SKM-1 treated with dmso at 0.1 percent for 144 hours (cell line): ENCODE measurements around the gene PELI1.

Experiments used
- DNase-seq: peaks from one replicate; lab custom pipeline; 2025; ENCODE audit not compliant: unreplicated experiment; lab: John Stamatoyannopoulos, UW

The PELI1 gene

DNA sequence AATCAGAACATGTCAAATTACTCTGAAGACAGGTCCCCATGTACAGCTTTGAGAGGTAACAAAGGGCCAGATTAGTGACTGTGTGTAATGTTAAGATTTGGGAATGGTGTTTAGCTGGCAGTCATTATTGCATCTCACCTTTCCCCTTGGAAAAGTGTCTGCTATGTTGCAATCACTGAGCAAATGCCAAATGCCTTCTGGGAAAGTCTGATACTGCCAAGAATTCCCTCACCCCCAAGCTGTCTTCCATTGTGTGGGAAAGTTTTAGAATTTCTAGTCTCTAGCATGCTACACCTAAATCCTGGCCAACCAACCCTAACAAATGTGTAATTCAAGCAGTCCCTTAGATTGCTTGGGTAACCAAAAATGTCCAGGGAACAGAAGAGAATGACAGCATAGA is 13.6 kb upstream of the PELI1 start:
- no peak for DNase-seq

DNA sequence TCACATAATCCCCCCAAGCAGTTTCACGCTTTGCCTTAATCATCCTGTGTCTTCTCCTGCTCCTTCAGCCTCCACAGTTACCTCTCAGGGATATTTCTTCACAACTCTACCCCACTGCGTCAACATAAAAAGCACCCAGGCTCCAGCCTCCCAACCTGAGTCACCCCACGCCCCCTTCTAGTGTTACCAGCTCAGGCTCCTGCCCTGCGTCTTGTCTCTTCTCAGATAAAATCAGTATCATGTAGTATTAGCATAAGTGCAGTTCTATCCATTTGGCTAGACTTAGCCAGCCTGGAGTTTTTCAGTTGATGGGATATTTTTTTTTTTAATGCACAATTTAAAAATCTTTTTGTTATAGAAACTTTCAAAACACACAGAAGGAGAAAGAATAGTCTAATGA is 9.6 kb upstream of the PELI1 start:
- no peak for DNase-seq

DNA sequence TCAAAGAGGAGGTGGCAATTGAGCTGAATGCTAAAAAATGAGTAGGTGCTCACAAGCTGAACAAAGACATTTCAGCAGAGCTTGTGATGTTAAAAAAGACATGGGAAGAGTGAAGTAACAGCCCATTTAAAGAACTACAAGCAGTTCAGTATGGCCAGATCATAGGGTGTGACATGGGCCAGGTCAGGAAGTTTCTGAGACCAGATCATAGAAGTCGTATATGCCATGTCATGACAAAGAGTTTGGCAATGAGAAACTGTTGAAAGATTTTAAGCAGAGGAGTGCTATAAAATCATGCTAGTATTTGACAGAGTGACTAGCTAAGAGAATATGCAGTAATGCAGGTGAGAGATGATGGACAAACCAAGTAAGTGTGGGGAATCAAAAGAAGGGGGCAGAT is 7.3 kb upstream of the PELI1 start:
- DNase-seq = no peak

DNA sequence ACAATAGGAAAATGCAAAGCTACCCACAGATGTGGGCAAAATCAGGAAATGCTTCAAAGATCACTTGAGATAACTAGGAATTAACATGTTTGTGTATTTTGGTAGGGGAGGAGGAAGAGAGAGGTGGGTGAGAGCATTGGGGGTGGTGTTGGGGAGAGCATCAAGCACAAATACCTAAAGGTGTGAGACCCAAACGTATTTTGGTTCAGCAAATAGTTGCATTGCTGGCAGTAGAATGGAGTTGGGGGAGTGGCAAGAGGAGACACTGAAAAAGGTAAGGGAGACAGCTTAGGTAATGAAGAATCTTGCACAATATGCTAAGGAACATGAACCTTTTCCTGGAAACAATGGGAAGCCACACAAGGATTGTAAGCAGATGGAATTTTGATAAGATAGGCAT is 1.5 kb upstream of the PELI1 start:
- no peak for DNase-seq

DNA sequence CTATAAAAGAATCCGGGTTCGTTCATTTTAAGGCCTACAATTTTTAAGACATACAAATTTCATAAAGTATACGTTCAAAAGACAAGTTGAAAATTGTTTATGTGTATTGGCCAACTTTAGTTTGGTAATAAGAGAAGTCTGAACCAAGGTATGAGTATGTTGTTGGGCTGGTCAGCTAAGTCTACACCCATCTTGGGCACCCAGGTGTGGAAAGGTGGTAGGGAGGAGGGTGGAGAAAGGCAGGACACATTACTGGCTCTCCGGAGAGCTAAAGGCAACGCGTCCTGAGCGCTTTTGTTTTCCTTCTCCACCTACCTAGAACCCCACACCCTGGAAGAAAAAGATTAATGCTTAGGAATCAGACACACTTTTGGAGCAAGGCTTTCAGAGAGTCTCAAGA is 899 bp upstream of the PELI1 start:
- DNase-seq = no peak

DNA sequence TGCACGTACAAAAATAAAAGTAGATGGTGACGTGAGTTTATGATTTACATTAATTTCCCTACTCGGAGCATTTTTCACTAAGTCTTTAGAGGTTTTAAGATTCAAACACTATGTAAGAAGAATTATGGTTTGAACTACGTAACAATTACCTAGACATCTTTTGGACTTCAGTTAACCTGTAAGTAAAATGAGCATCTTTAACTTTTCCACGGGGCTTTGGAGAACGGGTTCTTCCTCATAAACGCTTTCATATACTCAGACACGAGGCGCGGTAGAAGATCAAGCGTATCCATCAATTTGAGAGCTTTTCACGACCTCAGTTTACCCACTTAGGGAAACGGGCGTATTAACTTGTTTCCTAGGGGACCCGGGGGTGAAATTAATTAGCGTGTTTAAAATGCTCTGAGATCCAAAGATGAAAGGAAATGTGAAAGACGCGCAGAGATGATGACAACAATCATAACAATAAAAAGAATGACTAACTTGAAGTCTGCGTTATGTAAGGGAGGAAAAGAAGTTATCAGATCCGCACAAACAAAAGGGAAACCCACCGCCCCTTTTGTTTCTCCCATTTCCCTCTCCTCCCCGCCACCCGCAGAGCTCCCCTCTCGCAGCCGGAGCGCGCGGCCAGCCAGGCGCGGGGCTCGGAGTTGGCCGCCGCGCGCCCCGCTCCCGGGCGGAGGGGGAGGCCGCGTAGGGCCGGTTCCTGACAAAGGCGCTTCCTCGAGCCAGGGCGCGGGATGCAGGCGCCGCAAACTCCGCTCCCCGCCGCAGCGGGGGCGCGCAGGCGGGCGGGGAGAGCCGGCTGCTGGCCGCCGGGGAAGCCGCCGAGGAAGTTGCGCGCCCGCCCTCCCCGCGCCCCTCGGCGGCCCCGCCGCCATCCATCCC is 807 bp downstream of the PELI1 start:
- no peak for DNase-seq

DNA sequence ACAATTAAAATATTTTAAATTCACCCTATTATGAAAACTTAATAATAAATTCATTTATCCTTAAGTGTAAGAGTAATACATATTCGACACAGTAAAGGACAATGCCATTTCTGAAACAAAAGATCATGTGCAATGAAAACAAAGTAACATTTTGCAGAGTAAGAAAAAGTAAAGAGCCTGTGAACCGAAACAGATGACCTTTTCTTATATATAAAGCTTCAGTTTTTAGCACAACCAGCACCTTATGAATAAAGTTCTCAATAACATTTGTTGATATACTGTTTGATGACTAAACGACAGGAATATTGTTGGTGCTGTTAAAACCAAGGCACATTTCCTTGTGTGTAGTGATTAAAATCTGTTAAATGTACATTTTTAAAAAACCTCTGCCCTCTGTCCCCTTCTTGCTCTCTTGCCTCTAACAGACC is 1.5 kb downstream of the PELI1 start:
- no peak for DNase-seq

DNA sequence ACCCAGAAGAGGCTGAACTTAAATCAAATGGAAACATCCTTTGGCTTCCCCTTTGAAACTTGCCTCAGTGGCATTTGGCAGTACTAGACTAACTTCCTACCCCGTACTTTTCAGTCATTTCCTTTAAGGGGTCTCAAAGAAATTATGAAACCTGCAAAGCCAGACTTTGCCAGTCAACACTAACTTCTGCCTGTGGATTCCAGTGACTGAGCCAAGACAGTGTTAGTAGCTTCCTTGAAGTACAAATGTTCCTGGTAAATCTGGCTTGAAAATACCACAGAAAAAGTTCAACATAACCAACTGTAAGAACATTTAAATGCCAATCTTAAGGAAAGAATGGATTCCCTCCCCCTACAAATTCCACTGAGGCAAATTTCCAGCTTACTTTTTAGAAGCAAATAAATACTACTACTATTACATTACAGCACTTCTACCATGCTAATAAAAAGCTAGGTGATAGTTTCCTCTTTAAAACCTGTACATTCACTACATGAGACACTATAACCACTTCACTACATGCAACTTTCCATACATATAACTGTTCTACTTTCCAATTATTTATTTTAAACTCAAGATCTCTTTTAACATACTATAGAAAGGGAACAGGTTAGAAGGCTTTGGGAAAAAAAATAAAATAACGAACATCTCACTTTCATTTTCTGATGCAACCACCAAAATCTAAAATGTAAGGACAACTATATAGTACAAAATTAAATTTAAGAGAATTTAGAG is 2.4 kb downstream of the PELI1 start:
- no peak for DNase-seq

DNA sequence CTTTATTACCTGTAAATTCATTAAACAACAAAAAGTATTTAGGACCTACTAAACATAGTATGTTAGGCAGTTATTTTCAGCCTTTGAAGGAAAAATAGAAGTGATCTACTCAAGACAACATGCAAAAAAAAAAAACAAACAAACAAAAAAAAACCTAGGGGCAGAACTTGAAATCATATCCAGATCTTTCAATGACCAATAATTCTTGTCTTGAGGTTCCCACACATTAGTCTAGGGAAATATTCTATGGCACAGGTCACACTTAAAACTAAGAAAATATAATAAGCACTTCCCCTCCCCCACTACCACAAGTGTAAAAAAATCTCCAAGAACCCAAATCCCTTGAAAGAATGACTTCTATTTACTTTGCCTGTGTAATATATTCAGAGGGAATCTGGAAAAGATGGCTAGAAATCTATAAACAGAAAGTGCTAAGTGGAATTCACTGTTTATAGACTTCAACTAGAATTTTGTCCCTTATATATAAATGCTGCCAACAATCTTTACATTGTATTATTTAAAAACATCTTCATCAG is 3.5 kb downstream of the PELI1 start:
- no peak for DNase-seq

DNA sequence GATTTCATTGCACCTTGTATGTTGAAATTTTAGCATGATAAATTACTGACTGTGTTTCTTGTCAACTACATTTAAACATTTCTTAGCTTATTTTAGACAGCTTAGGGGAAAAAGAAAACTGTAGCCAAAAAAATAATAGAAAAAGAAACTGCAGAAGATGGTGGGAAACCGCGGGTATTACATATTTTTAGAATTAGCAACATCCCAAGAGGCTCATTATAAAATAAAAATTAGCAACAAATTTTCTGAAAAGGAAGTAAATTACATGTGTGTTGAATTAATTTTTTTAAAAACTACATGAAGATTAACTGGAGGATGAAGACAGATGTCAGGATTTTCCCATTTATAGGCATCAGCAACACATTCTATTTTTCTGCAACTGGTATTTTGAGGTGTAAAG is 4.3 kb downstream of the PELI1 start:
- DNase-seq = no peak

DNA sequence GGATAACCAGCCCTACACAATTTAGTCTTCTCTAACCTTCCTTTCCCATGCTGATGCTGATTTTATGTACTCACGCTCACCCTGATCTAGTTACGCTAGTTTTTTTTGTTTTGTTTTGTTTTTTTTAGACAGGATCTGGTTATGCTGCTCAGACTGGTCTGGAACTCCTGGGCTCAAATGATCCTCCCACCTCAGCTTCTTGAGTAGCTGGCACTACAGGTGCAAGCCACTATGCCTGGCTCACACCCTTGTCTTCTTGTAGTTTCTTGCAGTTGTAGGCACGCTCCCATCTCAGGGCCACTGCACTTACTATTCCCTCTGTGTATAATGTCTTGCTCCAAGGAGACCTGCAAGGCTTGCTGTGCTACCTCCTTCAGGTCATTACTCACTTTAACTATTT is 6.2 kb downstream of the PELI1 start:
- DNase-seq = no peak

DNA sequence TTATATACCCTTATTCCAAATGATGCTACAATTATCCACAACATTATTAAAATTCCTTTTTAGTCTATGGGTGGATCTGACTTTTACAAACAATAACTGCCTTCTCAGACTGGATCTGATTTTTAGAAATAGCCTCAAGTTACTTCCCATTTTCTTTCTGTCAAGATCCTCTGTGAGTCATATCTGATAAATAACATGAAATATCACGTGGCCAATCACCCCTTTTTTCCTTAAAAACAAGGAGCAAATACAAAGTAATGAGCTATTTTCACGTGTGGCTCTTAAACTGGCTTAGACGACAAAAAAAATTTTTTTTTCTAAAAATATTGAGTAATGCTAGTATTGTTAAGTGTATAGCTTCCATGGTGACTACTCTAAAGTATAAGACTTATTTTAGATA is 6.7 kb downstream of the PELI1 start:
- peak; percentile 28 for DNase-seq

DNA sequence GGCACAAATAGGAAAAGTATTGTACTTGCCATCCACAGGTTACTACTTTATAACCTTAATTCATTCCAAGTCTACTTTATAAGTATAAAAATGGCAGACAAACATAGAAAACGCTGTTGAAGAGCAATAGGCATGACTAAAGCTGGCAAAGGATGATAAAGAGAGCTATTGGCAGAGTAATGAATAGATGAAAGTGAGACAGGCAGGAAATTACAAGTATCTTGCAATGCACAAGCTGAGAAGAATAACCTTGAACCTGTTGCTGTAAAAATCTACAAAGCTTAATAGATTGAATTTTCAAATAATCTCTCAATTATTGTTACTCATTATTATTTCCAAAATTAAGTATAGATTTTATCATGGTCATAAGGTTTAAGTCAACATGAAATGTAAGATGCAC is 8.8 kb downstream of the PELI1 start:
- no peak for DNase-seq

DNA sequence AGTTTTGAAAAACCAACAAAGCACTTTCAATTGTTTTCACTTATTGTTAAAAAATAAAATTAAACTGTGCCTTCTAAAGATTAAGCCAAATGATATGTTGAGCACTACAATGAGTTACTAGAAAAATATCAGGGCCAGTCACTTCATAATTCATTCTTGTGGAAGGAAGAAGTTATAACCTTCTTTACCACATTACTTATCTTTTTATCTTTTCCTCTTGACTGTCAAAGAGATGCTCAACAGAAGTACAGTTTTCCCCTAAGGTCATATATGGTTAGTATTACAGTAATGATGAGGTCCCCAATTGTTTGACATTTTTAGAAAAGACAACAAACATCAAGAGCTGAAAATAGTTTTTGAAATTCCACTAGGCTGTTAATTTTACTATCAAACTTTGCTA is 9.4 kb downstream of the PELI1 start:
- DNase-seq = no peak

DNA sequence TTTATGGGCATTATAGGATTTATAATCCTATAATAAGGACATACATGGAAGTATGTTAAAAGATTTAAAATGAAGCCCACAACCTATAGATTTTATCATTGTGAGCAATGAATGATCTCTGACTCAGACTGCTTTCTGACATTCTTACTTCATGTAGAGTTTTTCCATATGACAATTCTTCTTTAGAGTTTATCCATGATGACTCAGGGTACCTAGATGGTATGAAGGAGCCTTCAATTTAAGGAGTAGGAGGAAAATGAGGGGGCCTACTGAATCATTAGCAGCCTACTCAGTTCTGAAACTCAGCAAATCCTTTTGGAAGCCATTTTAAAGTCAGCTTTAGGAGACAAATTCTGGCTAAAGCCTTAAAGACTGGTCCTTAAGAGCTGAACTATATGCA is 10.4 kb downstream of the PELI1 start:
- DNase-seq = no peak

DNA sequence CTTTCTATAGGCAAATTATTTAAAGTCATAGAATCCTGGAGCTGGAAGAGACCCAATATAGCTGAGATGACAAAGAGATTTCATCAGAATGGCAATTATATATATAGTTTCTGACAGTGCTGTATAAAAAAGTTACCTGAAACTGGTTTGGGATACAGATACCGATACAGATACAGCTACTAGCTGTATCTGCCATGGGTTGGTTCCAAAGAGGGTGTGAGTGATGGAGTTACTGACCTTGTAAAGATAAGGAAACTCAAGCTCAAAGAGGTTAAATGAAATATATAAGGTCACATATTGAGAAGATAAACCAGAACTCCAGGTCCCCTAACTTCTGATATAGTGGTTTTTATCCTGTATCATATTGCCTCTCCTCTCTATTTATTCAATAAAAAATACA is 10.9 kb downstream of the PELI1 start:
- DNase-seq = no peak

DNA sequence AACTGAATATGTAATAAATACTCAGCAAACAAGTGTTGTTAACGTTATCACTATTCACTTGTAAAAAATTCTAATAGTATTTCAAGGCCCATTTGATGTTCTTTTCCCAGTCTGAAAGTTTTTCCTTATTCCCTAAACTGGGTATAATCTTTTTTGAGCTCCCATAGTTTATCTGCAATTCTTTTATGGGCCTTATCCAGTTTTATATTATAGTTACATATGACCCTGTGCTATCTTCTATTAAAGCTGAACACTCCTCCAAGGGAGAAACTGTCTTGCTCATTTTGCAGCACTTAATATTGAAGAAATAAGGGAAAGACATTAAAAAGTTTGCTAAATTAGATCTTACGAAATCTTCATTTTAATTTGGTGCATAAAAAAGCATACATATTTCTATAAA is 13.9 kb downstream of the PELI1 start:
- DNase-seq = no peak

DNA sequence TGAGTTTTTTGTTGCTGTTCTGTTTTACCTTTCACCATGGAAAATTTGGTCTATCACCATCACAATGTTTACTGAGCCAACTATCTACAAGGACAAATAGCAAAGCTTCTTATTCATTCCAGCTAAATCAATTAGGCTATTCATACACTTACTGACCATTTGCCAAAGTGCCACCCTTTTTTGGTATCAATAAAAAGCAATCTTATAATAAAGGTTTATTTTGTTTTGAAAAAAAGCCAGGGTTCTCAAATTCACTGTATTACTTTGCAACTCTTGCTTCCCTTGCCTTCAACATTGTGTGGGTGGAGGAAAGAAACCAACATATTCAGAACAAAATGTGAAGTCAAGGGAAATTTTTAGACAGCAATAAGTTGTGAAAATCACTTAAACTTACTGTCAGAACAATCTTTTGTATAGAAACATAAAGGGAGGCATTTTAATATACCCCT is 15.3 kb downstream of the PELI1 start:
- DNase-seq = no peak

DNA sequence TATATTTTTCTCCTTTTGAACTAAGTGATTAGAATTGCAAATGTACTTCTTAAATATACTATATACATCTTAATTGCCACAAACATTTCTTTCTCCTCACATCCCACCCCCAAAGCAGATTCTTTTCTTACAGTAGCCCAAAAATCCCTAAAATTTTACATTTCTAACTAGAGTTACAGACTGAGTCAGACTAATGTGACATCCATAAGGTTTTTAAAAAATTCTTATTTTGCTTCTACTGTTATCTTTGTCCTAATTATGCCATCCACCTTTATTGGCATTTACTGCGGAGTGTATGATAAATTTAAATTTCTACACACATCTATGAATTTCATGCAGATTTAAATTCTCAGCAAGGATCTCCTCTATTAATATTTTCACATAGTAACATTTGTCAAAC is 15.8 kb downstream of the PELI1 start:
- DNase-seq = no peak

DNA sequence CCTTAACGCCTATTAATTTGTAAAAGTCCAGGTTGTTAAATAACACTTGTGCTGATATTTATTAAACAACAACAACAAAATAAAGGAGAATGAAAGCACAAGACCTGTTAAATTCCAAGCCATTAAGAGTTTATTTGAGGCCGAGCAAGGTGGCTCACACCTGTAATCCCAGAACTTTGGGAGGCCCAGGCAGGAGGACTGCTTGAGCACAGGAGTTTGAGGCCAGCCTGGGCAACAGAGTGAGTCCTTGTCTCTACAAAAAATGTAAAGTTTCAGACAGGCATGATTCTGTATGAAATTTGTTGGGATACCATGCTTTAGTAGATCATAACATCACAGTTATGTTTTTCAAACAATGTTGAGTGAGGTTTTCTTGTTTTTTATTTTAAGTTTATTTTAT is 17.1 kb downstream of the PELI1 start:
- no peak for DNase-seq

DNA sequence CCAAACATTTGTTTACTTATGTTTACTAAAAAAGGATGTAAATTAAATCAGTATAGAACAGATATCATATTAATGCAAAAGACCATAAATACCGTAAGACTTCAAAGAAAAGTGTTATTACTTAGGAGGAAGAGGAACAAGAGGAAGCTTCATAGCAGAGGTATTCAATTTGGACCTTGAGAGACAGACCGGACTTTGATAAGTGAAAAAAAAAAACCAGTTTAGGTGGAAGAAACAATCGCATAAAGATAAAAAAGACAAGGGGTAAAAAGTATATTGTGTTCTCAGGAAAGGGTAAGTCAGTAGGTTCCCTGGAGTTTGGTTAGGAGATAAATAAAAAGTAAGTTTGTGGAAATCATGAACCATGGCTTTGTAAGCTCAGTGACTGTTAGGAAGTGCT is 17.6 kb downstream of the PELI1 start:
- no peak for DNase-seq

DNA sequence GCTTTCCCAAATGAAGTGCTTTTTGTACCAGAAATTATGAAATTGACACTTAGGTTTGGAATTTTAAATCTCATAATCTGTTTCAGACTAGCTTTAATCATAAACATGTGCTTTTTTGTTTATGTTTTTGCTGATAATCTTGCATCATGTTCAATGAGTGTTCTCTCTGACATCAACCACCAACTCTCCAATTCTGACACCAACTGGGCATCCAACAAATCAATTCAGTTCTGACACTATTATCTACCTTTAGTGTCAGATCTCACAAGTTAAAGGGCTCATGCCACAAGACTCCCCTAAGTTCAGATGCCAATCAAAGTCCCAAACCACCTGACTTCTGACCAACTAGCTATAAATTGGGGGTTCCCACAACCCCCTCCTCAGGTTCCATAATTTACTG is 19.6 kb downstream of the PELI1 start:
- DNase-seq = no peak
